GM15510 (cell line): ENCODE data around the gene MAP1S.

Experiments
- POLR2A ChIP-seq: IDR thresholded peaks from 3 replicates; pipeline ENCODE4 v1.6.1; 2011; ENCODE audit warnings: borderline replicate concordance; ENCODE audit not compliant: insufficient read length; ENCODE audit errors: extremely low read depth

The MAP1S gene, protein sequence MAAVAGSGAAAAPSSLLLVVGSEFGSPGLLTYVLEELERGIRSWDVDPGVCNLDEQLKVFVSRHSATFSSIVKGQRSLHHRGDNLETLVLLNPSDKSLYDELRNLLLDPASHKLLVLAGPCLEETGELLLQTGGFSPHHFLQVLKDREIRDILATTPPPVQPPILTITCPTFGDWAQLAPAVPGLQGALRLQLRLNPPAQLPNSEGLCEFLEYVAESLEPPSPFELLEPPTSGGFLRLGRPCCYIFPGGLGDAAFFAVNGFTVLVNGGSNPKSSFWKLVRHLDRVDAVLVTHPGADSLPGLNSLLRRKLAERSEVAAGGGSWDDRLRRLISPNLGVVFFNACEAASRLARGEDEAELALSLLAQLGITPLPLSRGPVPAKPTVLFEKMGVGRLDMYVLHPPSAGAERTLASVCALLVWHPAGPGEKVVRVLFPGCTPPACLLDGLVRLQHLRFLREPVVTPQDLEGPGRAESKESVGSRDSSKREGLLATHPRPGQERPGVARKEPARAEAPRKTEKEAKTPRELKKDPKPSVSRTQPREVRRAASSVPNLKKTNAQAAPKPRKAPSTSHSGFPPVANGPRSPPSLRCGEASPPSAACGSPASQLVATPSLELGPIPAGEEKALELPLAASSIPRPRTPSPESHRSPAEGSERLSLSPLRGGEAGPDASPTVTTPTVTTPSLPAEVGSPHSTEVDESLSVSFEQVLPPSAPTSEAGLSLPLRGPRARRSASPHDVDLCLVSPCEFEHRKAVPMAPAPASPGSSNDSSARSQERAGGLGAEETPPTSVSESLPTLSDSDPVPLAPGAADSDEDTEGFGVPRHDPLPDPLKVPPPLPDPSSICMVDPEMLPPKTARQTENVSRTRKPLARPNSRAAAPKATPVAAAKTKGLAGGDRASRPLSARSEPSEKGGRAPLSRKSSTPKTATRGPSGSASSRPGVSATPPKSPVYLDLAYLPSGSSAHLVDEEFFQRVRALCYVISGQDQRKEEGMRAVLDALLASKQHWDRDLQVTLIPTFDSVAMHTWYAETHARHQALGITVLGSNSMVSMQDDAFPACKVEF

GRCh38 chr19:17718947-17719711 is at the start of gene MAP1S:
Gene MAP1S (plus strand): TSS chr19:17719480. CDS start chr19:17719503, 23 bp downstream.
- TF ChIP-seq POLR2A, result peak; percentile 89

DNA sequence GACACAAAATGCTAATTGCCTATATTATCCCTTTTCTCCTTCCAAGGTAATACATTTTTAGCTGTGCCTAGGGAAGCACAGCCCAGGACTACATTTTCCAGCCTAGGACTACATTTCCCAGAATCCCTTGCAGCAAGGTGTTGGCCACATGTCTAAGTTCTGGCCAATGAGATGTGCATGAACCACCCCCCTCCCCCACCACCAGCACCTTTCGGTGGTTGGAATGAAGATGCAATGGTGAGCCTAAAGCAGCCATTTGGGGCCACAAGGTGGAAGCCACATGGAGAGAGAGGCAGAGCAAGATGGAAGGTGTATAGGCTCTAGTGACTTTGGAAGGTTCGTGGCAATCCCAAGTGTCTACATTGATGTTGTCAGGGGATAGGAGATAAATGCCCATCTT is 47.4 kb upstream of the MAP1S start:
- no peak for TF ChIP-seq POLR2A

GRCh38 chr19:17673937-17674799 is 45.1 kb upstream of the MAP1S start:
- TF ChIP-seq POLR2A, result no peak

DNA sequence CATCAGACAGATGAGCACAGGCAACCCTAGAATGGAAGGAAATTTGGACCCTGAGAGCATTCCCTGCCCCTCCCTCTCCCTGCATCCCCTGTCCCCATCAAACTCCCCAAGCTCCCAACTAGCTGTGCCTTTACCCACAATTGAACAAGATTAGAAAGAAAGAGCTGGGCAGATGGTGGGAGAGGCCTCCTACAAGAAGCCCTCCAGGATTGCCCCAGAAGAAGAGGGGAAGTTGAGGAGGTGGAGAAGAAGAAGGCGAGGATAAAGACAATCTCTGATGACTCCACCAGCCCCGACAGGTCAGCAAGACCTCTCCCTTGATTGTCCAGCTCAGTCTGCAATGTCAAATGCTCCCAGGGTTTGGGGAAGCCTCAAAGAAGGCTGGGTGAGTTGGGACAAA is 43.0 kb upstream of the MAP1S start:
- TF ChIP-seq POLR2A, result no peak

DNA sequence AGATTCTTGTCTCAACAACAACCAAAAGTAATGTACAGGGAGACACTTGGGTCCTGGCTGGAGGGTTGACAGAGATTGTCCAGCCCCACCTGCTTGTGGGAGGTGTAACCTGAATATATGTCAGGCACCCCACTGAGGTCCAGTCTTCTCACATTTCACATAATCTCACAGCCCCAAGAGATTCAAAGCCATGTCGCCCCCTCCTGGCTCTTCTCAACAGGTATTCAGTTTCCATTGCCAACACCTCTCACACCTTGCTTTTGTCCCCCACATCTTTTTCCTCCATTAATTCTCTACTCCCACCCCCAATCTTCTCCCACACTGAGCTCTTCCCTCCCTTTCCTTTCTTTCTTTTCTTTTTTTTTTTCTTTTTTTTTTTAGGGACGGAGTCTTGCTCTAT is 42.3 kb upstream of the MAP1S start:
- TF ChIP-seq POLR2A, result no peak

DNA sequence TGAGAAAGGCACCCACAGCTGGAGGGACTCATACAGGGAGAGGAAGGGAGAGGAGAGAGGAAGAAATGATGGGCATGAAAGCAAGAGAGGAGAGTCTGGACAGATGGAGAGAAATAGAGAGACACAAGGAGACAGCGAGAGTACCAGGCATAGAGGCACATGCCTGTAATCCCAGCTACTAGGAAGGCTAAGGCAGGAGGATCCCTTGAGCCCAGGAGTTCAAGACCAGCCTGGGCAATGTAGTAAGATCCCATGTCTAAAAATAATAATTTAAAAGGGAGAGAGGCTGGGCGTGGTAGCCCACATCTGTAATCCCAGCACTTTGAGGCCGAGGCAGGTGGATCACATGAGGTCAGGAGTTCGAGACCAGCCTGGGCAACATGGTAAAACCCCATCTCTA is 40.4 kb upstream of the MAP1S start:
- no peak for TF ChIP-seq POLR2A

GRCh38 chr19:17679526-17680229 is 39.6 kb upstream of the MAP1S start:
- TF ChIP-seq POLR2A, result no peak

DNA sequence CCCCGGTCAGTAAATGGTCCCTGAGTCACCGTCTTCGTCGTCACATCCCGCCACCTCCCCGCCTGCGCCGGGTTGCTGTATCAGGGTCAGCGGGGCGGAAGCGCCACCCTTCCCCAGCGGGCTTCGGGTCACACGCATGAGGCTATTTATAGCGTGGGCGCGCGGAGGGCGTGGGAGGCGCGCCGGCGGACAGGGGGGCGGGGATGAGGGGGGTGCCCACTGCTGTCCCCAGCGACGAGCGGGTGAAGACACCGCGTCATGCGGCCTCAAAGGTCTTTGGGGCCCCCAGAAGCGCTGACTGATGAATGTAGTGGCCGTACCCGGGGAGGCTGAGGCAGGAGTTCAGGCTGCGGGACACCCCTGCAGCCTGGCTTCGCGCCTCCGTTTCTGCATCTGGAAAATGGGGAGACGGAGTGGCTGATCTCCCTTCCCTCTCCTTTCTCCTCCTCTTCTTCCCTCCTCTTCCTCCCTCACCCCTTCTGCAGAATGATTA is 39.0 kb upstream of the MAP1S start:
- TF ChIP-seq POLR2A, result peak; percentile 15

GRCh38 chr19:17681505-17682125 is 37.7 kb upstream of the MAP1S start:
- TF ChIP-seq POLR2A, result no peak

- no peak for TF ChIP-seq POLR2A
Measured at GRCh38 chr19:17682273-17682672, 37.0 kb upstream of the MAP1S start.

GRCh38 chr19:17683078-17683477 is 36.2 kb upstream of the MAP1S start:
- TF ChIP-seq POLR2A, result no peak

- no peak for TF ChIP-seq POLR2A
Measured at GRCh38 chr19:17684256-17684655, 35.0 kb upstream of the MAP1S start.
